ENCODE data around the gene SPON1.
"Not testable (repeated sequence)": the region's sequence is repeated elsewhere in the genome, so short reads cannot be mapped to it uniquely, and the experiment has no call there.

Gene SPON1

GRCh38 chr11:14252501-14252900 lies 290.0 kb downstream of the SPON1 start:
- not testable (repeated sequence) for DNase-seq

DNA sequence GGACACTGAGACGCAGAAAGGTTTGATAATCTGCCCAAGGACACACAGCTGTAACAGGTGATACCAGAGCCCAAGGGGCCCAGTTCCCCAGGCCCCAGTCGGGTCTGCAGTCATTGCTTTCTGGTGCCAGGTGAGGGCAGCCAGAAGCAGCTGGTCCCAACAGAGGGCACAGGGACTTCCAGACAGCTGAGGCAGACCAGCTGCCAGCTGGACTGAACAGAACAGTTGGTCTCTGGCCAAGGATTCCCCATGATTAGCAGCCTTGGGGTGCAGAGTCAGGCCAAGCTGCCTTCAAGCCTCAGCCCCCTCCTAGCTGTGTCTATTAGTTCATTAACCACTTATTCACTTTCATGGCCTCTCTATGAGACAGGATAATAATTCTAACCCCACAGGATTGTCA lies 290.9 kb downstream of the SPON1 start:
- DNase-seq, result no peak

DNA sequence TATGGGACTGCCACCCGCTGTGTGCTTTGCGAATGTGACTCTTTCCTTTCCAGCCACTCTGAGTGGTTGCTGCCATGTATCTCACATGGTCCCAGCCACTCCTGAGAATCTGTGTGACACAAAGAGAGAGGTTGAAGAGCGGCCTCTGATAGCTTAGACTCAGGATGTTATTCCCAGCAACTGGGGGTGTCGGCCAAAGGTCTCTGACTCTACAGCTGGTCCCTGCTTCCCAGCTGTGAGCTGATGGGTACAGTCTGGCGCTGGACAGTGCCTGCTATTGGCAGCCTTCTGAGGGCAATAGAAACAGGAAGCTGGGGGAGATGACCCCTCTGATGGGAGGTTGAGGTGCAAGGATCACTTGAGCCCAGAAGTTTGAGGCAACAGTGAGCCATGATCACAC lies 291.3 kb downstream of the SPON1 start:
- no peak for DNase-seq

DNA sequence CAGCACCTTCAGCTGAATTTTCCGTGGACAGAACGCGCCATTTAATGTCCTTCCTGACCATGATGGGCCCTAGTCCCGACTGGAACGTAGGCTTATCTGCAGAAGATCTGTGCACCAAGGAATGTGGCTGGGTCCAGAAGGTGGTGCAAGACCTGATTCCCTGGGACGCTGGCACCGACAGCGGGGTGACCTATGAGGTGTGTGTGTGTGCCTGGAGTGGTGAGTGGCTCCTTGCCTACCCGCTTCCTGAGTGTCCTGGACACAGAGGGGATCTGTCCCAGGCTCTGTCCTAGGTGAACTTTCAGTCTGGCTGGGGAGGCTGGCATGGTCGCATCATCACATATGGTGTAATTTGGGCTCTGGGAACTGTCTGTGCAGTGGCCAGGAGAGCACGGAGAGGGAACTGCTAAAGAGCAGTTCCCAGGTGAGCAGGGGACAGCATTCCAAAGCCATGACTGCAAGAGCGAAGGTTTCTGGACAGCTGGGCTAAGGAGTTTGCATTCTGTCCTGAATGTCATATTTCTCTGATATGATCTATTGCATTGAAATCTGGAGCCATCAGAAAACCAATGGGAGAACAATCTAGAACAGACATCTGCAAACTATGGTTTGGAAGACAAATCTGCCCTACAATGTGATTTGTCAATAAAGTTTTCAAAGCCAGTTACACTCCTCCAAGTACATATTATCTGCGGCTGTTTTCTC lies 292.2 kb downstream of the SPON1 start:
- no peak for DNase-seq

GRCh38 chr11:14255238-14255534 lies 292.7 kb downstream of the SPON1 start:
- DNase-seq, result no peak

DNA sequence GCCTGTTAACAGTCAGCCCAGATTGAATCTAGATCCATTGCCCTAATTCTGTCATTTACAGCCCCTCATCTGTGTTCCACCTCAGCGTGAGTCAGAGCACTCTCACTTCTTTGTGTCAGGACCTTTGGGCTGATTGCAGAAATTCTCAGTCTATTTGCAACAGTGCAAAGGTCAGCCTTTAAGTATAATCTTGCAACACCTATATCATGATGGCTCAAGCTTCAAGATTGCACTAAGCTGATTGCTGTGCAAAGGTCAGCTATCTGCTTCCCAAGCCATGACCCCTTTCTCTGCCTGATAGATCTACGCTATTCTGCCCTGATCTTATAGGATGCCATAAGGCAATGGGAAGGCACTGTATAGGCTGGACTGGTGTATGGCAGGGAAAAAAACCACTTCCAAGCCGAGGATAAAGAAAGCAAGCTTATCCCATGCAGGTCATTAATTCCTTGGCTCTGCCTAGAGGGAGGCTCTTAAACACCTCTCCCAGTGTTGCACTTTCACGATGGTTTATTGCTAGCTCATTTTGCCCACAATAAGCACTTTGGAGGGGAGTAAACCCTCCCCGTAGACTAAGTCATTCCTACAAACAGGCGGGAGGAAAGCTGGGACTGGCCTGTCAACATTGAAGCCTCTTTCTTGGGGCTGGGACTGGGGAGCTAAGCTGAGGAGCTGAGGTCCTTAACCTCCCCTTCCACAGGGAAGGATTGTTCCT lies 295.9 kb downstream of the SPON1 start:
- no peak for DNase-seq

GRCh38 chr11:14259186-14259784 lies 296.8 kb downstream of the SPON1 start:
- no peak for DNase-seq

- DNase-seq, result no peak
Measured at GRCh38 chr11:14259878-14260277, 297.4 kb downstream of the SPON1 start.

DNA sequence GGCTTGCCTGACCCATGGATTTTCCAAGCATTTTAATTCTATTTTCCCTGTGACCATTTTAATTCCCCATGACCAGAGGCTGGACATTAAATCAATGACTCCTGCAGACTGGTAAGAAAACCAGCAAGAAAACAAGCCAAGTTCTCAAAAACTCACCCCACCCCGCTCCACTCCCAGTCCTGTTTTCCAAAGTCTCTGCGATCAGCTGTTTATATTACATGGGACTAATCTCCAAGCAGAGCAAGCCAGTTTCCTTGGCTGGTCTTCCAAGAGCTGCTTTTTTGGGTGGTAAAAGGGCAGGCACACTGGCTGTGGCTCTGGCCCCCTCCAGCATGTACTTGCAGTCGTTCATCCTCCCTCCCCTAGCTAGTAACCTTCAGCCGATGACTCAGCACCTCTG lies 298.5 kb downstream of the SPON1 start:
- DNase-seq, result no peak

GRCh38 chr11:14262271-14262846 lies 299.8 kb downstream of the SPON1 start:
- no peak for DNase-seq

DNA sequence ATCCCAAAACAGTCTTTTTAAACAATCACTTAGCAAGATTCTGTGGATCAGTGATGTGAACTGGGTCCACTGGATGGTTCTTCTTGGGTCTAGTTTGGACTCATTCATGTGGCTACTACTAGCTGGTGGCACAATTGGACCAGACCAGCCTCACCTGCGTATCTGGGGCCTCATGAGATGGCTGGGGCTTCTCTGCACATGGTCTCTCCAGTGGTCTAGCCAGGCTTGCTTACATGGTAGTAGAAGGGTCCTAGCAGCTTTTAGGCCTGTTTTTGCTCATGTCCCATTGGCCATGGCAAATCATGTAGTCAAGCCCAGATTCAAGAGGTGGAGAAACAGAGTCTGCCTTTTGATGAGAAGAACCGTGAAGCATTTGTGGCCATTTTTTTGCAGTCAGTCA lies 302.4 kb downstream of the SPON1 start:
- no peak for DNase-seq

DNA sequence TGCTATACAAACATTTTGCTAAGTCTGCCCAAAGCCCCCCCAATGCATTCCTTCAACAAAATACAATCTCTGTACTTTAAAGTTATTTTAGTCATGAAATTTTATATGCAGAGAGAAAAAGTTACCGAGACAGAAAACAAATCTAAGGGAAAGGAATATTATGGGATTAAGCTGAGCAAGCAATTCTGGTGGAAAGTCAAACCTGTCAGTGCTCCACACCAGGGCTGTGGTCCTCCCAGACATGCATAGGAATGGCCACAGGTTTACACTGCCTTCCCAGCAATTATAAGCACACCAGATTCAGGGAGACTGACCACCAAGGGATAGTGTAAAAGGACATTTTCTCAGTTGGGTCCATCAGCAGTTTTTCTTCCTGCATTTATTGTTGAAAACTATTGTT lies 304.1 kb downstream of the SPON1 start:
- DNase-seq, result no peak

GRCh38 chr11:14267861-14268635 lies 305.5 kb downstream of the SPON1 start:
- DNase-seq, result no peak

DNA sequence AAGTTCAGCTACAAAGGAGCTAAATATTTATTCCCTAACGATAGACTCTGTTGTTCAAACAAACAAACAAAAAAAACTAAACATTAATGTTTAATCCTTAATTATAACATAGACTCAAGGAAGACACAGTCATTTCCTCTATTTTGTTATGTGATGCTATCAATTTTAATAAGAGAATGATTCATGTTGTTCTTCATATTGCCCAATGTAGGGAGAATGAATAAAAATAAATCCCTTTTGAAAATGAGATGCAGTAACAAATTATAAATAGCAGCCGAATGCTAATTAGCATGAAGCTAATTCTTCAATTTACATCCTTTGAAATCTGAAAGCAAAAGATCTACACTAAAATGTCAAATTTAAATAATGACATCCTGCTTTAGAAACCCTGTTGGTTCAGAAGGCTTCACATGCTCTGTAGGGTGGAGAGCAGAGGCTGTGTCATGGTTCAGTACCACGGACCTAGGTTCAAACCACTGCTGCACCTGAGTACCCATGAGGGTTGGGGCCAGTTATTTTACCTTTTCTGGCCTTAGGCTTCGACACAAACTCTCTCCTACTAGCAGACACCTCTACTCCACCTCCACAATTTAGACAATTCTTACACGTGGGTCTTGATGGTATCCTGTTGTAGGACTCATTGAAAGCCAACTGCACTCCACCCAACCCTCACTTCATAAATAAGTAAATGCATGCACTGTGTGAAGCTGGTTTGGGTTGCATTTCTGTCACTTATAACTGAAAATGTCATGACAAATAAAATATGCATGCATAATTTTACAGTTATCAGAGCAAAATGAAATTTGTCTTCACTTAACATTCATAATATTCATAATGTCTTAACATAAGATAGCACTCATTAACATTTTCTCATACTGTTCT lies 307.4 kb downstream of the SPON1 start:
- no peak for DNase-seq

GRCh38 chr11:14270690-14271542 lies 308.4 kb downstream of the SPON1 start:
- DNase-seq, result peak in 1 of 2 donors; percentile 35

DNA sequence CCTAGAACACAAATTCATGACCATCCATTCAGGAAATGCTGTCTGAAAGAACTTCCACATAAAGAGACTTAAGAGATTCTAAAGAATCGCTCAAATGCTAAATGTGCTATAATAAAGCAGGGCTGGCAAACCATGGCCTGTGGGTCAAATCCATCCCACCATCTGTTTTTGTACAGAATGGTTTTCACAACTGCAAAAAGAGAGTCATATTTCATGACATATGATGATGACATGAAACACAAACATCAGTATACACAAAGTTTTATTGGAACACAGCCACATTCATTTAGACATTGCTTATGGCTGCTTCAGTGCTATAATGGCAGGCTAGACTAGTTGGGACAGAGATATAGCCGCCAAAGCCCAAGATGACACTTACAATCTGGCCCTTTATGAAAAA lies 311.4 kb downstream of the SPON1 start:
- DNase-seq, result no peak

- no peak for DNase-seq
Measured at GRCh38 chr11:14275076-14275475, 312.6 kb downstream of the SPON1 start.

DNA sequence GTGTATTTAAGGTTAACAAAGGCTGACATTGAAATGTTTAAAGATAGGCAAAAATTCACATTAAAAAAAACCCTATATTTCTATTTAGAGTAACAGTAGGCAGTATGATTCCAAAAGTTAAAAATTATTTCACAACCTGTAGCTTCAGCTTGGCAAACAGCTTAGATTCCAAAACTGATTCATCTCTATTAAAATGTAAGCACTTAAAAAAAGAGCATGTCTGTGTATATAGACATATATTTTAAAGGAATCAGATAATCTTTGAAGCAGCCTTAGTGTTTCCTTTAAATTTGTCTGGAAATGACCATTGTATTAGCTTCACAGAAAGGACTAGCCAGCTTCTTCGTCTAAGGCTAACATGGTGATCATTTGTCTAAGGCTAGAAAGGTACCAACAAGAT lies 316.3 kb downstream of the SPON1 start:
- not testable (repeated sequence) for DNase-seq

DNA sequence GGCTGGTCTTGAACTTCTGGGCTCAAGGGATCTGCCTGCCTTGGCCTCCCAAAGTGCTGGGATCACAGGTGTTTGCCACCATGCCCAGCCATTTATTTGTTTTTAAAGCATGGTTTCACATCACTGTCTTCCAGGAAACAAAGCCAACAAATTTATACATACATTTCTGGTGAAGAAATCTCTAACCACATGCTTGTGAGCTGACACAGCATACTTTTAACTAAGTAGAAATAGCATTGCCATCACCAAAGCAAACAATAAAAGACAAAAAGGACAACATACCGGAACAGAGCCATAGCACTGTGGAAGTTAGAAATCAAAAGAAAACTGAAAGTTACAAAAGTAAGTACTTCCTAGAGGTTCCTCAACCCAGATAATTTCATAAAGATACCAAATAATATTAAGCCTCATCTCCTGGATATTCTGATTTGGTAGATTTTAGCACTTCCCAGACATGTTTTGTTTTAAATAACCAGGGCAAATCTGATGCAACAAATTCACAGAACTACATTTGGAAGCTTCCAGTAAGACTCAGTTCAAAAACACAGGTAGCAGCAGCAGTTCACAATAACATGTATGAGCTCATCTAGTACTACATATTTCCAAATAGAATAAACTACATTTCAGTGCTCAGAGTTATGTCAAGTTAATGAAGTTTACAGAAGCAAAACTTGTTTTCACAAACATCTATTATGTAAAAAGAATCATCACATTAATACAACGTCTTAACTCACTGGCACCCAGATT lies 325.8 kb downstream of the SPON1 start:
- DNase-seq, result peak in 1 of 2 donors; percentile 20

DNA sequence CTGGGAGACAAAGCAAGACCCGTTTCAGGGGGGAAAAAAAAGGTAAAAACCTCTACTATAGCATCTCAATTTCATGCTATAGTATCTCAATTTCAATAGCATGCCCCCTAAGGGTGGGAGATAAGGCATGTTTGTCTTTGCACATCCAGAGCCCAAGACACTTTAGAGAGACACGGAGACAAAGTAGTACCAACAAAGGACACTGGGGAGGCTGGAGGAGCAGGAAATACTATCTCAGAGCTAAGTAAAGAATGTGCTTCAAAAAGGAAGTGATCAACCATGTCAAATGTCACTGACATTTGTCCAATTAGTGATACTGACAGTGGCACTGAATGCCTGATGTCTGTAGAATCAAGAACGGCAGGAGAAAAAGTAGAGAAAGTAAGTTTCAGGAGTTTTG lies 327.9 kb downstream of the SPON1 start:
- DNase-seq, result no peak
